ENCODE data around the gene FRRS1.

Gene FRRS1

DNA sequence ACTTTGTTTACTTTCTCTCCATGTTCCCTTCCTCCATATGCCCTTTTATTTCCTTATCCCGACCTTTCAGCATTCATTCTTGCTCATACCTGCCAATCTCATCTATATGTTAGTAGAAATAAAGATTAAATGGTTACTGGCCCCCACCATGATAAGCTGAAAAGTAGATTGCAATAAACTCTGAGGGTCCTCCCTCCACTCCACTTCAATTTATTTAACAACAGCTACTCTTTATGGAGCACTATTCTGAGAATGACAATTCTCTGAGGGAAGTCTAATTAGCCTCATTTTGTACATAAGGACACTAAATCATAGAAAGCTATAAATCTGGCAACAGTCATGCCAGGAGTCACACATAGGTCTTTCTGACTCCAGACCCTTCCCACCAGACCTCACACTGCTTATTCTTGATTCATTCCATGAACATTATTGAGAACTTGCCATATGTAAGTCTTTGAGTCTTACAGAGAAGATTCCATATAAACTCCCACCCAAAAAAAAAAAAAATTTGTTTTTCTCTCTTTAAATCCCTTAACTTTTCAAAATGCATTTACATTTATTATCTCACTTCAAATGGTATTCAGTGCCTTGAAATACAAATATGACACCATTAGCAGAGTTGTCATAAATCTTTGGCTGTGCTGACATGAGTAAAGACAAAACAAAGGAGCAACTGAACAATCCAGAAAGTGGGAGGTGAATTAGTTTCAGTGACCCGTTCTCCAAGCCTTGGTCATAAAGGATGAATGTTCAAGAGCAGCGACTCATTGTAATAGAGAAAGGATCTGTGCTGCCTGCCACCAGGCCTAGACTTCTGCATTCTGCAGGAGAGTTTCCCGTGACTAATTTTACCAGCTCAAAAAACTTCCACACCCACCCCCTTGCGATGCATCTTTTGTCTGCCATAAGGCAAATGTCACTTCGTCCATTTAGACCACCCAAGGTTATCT is 92.0 kb downstream of the FRRS1 start:
- no peak for DNase-seq

GRCh38 chr1:99673315-99673714 is 93.1 kb downstream of the FRRS1 start:
- no peak for DNase-seq

DNA sequence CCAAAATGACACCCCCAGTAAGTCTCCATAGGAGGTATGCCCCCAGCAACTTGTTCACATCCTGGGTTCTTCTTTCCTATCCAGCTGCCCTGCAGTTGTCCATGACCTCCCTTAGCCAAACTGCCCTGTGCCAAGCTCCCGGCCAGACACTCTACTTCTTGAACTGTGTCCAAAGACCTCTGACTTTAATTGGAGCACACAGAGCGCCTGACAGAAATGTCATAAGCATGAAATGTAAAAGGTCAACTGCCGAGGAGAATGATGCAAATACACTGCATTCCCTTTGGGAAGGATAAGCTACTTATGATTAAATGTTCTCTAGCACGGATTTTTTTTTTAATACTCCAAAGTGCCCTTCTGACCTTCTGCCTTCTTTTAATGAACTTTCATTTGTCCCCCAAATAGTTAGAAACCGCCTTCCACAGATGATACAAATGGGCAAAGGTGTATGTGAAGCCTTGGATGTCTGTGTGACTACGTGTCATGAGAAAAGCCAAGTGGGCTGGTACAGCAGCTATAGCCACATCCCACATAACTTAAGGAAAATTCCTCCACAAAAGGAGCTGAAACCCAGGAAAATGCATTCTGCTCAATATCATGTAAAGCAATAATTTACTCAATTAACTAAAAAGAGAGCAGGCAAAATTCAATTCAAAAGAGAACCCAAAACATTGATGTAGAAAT is 93.8 kb downstream of the FRRS1 start:
- DNase-seq = no peak

- no peak for DNase-seq
Measured at GRCh38 chr1:99672038-99672437, 94.4 kb downstream of the FRRS1 start.

- DNase-seq = no peak
Measured at GRCh38 chr1:99670583-99670982, 95.9 kb downstream of the FRRS1 start.

GRCh38 chr1:99669821-99670220 is 96.6 kb downstream of the FRRS1 start:
- no peak for DNase-seq

DNA sequence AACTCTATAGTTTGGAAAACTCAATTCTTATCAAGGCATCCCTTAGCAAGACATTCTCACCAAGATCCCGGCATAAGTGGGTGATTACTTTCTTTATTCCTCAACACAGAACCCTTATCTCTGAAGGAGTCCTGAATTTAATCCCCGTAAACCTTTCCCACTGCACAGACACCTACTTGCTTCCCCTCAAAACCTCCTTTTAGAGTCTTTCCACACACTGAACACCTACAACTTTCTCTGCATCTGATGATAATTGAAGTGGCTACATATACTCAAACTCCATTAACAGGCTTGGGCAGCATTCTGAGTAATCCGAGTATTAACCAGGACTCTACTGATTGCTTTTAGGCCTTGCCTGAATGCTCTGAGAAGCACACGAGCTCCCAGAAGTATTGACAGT is 97.1 kb downstream of the FRRS1 start:
- no peak for DNase-seq

GRCh38 chr1:99665212-99665611 is 101.2 kb downstream of the FRRS1 start:
- no peak for DNase-seq

GRCh38 chr1:99663501-99663900 is 102.9 kb downstream of the FRRS1 start:
- no peak for DNase-seq

- DNase-seq = no peak
Measured at GRCh38 chr1:99662539-99663080, 103.8 kb downstream of the FRRS1 start.

DNA sequence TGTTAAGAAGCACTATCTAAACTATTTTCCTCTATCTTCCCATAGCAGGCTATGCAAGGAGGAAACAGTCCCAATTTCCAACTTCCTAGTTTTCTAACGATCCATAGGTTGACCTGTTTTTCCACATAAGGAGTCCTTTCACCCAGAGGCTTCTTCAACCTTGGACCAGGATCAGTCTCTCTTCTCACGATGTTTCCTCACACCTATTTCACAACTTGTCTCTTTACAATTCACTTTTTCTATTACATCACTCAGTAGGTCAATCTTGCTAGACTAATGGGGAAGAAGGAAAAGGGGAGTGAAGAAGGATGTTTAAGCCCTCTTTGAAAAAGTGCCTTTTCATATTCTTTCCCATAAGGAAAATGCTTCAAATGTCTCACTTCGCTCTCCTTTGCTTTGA is 104.7 kb downstream of the FRRS1 start:
- DNase-seq = no peak

- no peak for DNase-seq
Measured at GRCh38 chr1:99660496-99660895, 105.9 kb downstream of the FRRS1 start.

DNA sequence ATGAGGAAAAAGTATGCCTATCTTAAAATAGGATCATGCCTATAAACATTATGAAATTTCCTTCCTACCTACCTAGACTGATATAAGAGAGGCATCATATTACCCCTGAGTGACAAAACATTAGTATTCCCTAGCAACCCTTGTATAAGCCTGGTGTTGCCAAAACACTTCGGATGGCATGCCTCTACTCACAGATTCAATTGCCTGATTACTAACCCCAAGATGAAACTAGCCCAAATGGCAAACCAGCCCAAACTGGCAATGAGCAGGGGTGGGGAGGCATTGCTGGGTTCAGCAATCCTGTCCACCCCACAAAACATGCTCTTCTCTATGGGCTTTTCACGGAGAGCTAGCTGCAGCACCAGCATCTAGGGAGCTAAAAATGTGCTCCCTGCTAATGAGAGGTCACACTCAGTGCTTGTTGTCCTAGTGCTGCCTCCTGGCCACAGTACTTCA is 106.7 kb downstream of the FRRS1 start:
- no peak for DNase-seq
